Superior temporal gyrus (tissue), 1 donor: ENCODE results near the gene DGKI.
A peak's percentile ranks its signal among the peaks of the same experiment; 100 is the strongest.

ENCODE experiments used
- DNase-seq: peaks from one replicate; pipeline ENCODE4 v3.0.0-alpha.2; 2016; ENCODE audit errors: extremely low spot score

The DGKI gene

GRCh38 chr7:137656850-137657232 lies 189.9 kb downstream of the DGKI start:
- DNase-seq = no peak

GRCh38 chr7:137656227-137656849 lies 190.4 kb downstream of the DGKI start:
- DNase-seq = peak; percentile 94

- no peak for DNase-seq
These were observed 191.0 kb downstream of the DGKI start for GRCh38 chr7:137655804-137656203.

- no peak for DNase-seq
These were observed 194.1 kb downstream of the DGKI start for GRCh38 chr7:137652721-137653120.

GRCh38 chr7:137647905-137648565 lies 198.7 kb downstream of the DGKI start:
- no peak for DNase-seq

GRCh38 chr7:137642472-137642871 lies 204.3 kb downstream of the DGKI start:
- no peak for DNase-seq

GRCh38 chr7:137642031-137642430 lies 204.7 kb downstream of the DGKI start:
- DNase-seq = no peak

- DNase-seq = no peak
These were observed 210.4 kb downstream of the DGKI start for GRCh38 chr7:137636376-137636775.

GRCh38 chr7:137635874-137636273 lies 210.9 kb downstream of the DGKI start:
- DNase-seq = no peak

- no peak for DNase-seq
These were observed 211.6 kb downstream of the DGKI start for GRCh38 chr7:137635132-137635531.

- no peak for DNase-seq
These were observed 212.4 kb downstream of the DGKI start for GRCh38 chr7:137634356-137634755.

GRCh38 chr7:137633133-137633532 lies 213.6 kb downstream of the DGKI start:
- DNase-seq = no peak

- DNase-seq = peak; percentile 92
These were observed 218.6 kb downstream of the DGKI start for GRCh38 chr7:137628216-137628615.

GRCh38 chr7:137626469-137627067 lies 220.2 kb downstream of the DGKI start:
- peak; percentile 81 for DNase-seq

- DNase-seq = no peak
These were observed 221.6 kb downstream of the DGKI start for GRCh38 chr7:137625197-137625596.

GRCh38 chr7:137619181-137619580 lies 227.6 kb downstream of the DGKI start:
- DNase-seq = no peak

- DNase-seq = no peak
These were observed 228.0 kb downstream of the DGKI start for GRCh38 chr7:137618748-137619147.

GRCh38 chr7:137613006-137613525 lies 233.7 kb downstream of the DGKI start:
- DNase-seq = no peak

GRCh38 chr7:137611606-137612005 lies 235.2 kb downstream of the DGKI start:
- DNase-seq = no peak

- no peak for DNase-seq
These were observed 237.3 kb downstream of the DGKI start for GRCh38 chr7:137609500-137609899.

- peak; percentile 92 for DNase-seq
These were observed 240.6 kb downstream of the DGKI start for GRCh38 chr7:137606061-137606674.

- no peak for DNase-seq
These were observed 243.7 kb downstream of the DGKI start for GRCh38 chr7:137603043-137603442.

GRCh38 chr7:137601642-137602041 lies 245.1 kb downstream of the DGKI start:
- no peak for DNase-seq
